ENCODE measurements around the gene PUDP.
"Not testable (repeated sequence)": the region's sequence is repeated elsewhere in the genome, so short reads cannot be mapped to it uniquely, and the experiment has no call there.

PUDP gene

GRCh38 chrX:7071390-7071789 lies 76.6 kb downstream of the PUDP start:
- no peak for DNase-seq

GRCh38 chrX:7069556-7069955 lies 78.4 kb downstream of the PUDP start:
- DNase-seq, result no peak

GRCh38 chrX:7068939-7069367 lies 79.0 kb downstream of the PUDP start:
- DNase-seq, result peak; percentile 11

- no peak for DNase-seq
These were observed 80.7 kb downstream of the PUDP start for GRCh38 chrX:7067256-7067655.

GRCh38 chrX:7065473-7065872 lies 82.5 kb downstream of the PUDP start:
- DNase-seq, result no peak

- DNase-seq, result no peak
These were observed 85.0 kb downstream of the PUDP start for GRCh38 chrX:7062903-7063302.

GRCh38 chrX:7062276-7062675 lies 85.7 kb downstream of the PUDP start:
- DNase-seq, result no peak

GRCh38 chrX:7061429-7061828 lies 86.5 kb downstream of the PUDP start:
- no peak for DNase-seq

- DNase-seq, result no peak
These were observed 87.5 kb downstream of the PUDP start for GRCh38 chrX:7060444-7060843.

GRCh38 chrX:7059859-7060258 lies 88.1 kb downstream of the PUDP start:
- no peak for DNase-seq

GRCh38 chrX:7059214-7059838 lies 88.6 kb downstream of the PUDP start:
- no peak for DNase-seq

GRCh38 chrX:7055386-7056137 lies 92.4 kb downstream of the PUDP start:
- DNase-seq, result peak; percentile 21

GRCh38 chrX:7054219-7055216 lies 93.4 kb downstream of the PUDP start:
- DNase-seq, result no peak

GRCh38 chrX:7052541-7052940 lies 95.4 kb downstream of the PUDP start:
- no peak for DNase-seq

GRCh38 chrX:7050271-7050670 lies 97.7 kb downstream of the PUDP start:
- DNase-seq, result no peak

- no peak for DNase-seq
These were observed 100.0 kb downstream of the PUDP start for GRCh38 chrX:7047951-7048350.

- DNase-seq, result no peak
These were observed 102.6 kb downstream of the PUDP start for GRCh38 chrX:7045238-7045955.

- not testable (repeated sequence) for DNase-seq
These were observed 104.0 kb downstream of the PUDP start for GRCh38 chrX:7043796-7044433.

GRCh38 chrX:7028246-7028645 lies 119.7 kb downstream of the PUDP start:
- no peak for DNase-seq

- no peak for DNase-seq
These were observed 120.9 kb downstream of the PUDP start for GRCh38 chrX:7027071-7027470.

GRCh38 chrX:7026365-7026764 lies 121.6 kb downstream of the PUDP start:
- DNase-seq, result not testable (repeated sequence)

- DNase-seq, result no peak
These were observed 122.5 kb downstream of the PUDP start for GRCh38 chrX:7025471-7025870.
